T follicular helper cell (primary cell): ENCODE results near the gene LRBA.
"Not testable (repeated sequence)": the region's sequence is repeated elsewhere in the genome, so short reads cannot be mapped to it uniquely, and the experiment has no call there.

Source experiments
- DNase-seq: peaks from one replicate; pipeline ENCODE4 v3.0.0-alpha.2; 2020; ENCODE audit warnings: low read depth

The LRBA gene

DNA sequence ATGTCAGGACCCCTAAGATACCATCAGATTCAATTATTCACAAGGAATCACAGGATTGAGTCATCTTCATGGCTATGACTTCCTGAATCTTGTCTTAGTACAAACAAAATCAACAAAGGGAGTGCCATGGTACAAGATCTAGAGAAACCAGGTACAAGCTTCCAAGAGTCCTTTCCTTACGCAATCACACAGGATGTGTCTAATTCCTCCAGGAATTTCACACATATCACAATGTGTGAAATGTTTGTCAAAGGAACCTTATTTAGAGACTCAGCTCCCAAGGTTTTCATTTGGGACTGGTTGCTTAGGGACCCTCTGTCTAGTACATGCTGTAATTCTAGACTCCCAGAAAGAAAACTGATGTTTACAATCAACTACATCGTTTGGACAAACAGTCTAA lies 350.1 kb downstream of the LRBA start:
- DNase-seq = no peak

DNA sequence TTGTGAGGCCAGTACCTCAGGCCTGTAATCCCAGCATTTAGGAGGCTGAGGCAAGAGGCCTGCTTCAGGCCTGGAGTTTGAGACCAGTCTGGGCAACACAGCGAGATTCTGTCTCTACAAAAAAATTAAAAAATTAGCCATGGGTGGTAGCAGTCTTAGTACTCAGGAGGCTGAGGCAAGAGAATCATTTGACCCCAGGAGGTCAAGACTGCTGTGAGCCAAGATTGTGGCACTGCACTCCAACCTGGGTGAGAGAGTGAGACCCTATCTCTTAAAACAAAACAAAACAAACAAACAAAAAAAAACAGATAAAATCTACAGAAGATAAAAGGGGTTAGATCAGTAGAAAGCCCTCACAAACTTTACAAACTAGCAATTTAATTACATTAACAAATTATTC lies 352.4 kb downstream of the LRBA start:
- no peak for DNase-seq

DNA sequence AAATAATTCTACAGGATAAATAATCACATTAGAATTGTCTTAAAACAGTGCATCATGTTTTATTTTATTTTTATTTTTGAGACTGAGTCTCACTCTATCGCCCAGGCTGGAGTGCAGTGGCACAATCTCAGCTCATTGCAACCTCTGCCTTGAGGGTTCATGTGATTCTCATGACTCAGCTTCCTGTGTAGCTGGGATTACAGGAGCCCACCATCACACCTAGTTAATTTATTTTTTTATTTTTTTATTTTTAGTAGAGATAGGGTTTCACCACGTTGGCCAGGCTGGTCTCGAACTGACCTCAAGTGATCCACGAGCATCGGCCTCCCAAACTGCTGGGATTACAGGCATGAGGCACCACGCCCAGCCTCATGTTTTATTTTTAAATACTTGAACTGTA lies 353.5 kb downstream of the LRBA start:
- not testable (repeated sequence) for DNase-seq

DNA sequence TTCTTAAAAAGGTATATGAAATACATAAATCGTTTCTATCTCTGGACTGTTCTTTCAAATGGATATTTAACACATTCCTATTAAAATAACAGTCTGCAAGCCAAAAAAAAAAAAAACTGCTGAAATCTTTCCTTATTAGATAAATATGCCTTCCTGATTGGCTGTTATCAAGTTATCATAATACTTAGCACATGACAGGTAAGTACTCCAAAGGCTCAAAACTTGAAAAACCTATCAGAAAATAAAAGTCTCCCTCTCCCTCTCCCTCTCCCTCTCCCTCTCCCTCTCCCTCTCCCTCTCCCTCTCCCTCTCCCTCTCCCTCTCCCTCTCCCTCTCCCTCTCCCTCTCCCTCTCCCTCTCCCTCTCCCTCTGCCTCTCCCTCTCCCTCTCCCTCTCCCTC lies 356.8 kb downstream of the LRBA start:
- not testable (repeated sequence) for DNase-seq

DNA sequence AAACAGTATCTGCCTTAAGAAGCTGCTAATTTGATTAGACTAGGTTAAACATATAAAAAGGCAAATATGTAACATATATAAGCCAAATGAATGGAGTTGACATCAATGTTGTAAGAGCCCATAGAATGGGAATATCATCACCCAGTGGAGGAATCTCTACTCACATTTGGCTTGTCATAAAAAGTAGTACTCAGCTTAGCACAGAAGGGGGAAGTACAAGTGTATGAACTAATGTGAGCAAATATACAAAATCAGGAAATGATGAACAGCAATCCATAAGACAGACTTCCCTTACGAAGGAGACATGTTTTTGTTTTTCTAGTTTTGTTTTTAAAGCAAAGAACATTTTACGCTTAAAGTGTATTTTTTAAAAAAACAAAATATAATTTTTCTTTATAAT lies 358.2 kb downstream of the LRBA start:
- no peak for DNase-seq

DNA sequence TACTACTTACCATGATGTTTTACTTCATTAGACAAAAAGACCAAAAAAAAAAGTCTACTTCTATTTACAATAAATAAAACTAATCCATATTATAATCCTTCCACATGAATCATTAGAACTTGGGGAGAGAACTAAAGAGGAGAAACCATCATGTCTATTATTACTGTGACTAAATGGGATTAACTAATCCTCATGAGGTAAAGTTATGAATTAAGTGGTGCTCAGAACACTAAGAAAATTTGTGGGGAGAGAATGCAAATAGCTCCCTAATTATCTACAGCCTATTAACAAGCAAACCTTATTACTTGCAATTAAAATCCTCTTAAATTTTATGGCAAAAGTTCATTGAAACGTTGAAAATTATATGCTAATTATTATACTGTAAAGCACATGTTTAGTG lies 364.3 kb downstream of the LRBA start:
- no peak for DNase-seq

DNA sequence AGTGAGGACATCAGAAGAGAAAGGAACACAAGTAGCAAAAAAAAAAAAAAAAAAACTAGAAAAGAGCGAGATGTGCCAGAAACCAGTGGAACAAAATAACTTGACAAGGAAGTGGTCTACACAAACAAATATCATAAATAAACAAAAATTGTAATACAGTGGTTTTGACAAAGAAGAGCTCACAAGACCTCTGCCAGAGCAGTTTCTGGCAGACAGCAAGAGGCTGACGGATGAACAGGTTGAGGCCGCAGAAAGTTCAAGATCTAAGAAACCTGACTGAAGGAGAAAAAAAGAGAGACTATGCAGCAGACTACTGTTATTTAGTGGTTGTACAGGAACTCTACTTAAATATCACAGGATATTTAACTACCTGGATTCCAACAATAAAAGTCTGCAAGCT lies 367.0 kb downstream of the LRBA start:
- DNase-seq = no peak

DNA sequence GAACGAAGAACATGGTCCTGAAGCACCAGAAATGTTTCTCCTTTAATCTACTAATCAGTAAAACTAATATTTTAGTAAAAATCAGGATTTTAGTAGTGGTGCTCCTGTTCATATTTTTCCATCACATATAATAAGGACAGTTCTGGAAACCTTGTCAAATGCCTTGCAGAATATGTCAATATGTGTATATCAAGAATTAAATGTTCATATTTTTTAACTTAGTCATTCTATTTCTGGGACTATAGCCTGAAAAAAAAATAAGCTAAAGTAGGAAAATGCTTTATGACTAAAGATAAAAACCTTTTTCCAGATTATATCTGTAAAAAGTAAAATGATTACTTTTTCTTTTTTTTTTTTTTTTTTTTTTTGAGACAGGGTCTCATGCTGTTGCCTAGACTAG lies 368.1 kb downstream of the LRBA start:
- no peak for DNase-seq

DNA sequence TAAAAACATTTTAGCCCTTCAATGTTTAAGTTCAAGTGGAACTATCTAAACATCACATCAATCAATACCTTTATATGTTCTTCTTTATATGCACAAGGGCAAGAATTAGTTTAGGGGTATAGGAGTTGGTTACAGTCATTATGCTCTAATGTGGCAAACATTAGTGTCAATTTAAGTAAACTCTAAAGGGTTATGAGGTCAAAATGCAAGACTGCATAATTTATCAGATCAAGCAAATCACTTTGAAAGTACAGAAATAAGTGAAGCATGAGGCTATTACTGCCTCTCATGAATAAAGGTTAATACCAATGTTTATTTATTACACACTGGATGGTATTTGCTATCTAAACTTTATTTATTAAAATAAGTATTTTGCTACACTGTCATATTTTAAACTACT lies 373.5 kb downstream of the LRBA start:
- DNase-seq = no peak

DNA sequence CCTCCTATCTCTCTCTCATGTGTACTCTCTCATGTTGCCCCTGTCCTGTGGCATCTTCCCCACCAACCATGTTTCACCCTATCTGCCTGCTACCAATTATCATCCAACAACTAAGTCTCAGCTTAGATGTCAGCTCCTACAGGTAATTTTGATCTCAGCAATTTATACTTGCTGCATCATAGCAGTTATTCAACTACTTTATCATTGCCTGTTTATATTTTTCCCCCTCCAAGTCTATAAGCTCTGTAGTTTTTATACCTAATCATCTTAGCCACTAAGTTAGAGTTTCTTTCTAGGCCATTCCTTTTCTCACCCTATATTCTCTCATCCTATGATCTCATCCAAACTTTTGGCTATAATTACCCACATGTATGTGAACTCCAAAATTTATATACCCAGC lies 382.4 kb downstream of the LRBA start:
- no peak for DNase-seq

DNA sequence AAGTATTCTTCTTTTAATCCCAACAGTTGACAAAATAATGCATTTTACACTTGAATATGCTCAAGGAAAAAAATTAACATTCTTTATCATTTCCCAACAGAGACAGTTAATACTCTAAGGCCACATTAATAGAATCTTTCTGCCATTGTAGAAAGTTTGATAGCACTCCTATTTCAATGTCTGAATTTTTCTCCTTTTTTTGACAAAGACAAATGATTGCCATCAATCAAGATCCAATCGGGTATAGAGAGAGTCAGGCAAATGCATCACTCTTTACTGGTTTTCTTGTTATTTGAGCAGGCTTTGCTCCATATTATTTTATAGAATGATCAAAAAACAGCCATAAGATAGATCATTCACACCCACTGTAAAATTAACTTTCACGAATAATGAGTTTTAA lies 387.0 kb downstream of the LRBA start:
- DNase-seq = no peak

DNA sequence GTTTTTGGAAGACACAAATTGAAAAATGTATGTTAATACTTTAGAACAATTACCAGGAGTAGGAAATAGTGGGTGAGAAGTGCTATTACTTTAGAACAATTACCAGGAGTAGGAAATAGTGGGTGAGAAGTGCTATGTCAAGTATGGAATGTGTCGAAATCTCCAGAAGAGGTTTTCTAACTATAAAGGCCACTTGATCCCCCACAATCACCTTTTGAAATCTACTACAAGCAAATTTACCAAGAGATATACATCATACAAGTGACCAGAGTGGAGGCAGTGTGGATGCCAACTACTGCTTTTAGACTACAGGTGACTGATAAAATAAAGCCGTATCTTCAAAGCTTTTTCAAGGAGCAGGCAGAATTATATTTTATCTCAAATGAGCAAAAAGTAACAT lies 390.1 kb downstream of the LRBA start:
- no peak for DNase-seq

DNA sequence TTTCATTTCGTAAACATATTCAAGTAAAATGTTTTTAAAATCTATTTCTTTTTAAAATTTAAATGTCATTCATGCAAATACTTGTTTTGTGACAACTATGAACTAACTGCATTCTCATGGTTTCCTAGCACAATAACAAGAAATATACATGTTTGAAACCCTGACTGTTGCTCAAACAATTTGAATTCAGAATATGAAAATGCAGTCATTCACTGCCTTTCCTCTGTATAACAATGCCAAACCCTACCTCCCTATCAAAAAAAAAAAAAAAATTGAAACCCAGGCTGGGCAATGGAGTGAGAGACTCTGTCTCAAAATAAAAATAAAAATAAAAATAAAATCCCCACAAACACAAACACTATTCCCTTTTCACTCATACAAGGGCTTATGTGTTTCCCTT lies 391.0 kb downstream of the LRBA start:
- no peak for DNase-seq

DNA sequence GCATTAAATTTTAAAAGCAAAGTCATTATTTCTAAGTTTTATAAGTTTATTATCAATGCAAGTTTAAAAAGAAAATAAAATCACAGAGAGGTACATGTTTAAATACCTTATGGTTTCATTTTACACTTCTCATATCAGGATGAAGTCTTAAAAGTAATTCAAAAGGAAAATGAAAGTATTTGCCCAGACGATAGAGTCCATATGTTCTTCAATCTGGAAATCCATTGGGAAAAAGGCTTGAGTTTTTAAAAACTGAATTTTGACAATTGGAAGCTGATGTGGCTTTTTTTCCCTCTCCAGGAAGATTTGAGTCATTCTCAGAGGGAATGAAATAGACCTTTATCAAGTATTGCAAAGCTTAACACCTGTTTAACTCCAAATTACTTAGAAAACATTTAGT lies 396.0 kb downstream of the LRBA start:
- no peak for DNase-seq

DNA sequence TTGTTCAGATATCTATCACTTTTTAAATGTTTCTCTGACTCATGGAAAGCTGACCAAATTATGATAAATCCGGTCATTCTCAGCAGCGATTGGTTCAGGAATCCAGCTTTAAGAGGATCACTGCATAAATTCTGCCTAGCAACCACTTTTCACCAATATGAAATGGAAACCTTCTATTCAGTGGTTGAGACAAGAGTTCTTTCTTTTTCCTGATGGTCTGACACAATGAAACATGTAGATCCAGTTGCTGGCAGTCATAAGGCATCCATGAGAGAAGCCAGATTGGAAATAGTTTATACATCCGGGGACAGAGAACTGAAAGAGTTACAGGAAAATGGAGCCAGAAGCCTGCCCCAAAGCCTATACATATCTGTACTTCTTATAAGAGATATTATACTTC lies 406.0 kb downstream of the LRBA start:
- DNase-seq = no peak

DNA sequence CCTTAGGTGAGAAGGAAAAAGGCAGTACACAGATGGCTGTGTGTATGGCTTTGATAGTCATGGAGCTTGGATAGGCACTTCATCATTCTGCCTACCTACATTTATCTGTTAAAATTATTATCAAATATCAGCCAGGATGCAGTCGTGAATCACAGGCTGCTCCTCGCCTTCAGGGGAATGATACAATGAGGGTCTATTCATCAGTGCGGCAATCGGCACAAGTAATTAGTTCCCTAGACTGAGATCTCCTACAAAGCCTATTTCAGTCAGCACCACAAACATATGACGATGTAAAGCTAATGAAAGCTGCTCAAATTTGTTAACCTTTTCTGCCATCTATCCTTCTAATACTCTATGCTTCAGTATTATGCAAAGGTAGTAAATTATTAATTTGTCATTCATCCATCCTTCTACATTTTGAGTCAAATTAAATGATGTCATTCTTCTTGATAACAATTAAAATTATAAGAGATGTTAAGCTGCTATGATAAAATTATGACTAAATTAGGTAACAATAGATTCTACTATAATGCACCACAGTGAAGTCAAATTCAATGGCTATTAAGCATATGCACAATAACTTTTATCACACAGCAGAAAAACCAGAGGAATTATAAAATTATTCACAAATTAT lies 414.2 kb downstream of the LRBA start:
- DNase-seq = no peak

DNA sequence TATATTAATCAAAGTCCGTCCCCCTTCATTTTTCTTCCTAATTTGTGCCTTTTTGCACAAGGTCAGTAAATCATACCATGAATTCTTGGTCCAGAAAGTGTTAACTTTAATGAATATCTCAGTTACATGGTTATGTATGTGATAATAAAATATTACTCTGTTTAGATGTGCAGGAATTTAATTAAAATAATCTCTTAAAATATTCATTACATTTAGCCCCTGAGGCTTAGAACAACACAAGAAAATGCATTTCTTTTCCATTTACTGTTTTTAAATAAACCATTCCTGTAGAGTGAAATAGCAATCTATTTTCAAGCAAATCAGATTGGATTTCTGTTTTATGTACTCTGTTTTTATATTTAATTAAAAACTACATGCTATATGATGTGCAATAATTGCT lies 415.5 kb downstream of the LRBA start:
- DNase-seq = no peak

DNA sequence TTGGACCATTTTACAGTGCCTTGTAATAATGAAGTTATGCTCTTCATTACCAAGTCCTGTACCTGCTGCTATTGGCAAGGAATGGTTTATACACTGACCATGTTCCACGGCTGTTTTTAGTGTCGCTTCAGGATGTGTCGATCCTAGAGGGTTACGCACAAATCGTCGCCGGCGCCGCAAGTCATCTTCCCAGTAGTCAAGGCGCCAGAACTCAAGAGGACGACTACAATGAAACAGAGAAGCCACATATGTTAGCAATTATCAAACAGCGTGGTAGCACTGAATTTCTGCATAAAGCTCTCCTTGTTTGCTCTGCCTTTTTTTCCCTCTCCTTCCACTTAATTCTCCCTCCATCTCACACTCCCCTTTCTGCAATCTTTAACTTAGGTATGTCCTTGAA lies 416.2 kb downstream of the LRBA start:
- DNase-seq = no peak

DNA sequence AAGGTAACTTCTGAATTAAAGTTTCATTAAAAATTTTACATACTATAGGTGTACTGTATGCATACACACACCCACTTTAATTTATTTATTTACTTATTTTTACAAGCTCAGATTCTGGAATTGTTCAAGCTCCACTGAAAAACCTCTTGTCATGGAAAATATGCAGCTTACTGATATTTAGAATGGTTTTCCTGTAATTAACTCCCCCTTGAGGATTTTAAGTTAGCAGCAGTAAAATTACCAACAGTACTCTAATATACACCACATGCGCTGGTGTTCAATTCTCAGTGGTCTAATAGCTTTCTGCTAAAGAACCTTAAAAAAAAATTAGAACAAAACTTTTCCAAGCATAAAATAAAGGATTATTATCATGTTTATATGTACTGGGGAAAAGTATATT lies 421.1 kb downstream of the LRBA start:
- no peak for DNase-seq

DNA sequence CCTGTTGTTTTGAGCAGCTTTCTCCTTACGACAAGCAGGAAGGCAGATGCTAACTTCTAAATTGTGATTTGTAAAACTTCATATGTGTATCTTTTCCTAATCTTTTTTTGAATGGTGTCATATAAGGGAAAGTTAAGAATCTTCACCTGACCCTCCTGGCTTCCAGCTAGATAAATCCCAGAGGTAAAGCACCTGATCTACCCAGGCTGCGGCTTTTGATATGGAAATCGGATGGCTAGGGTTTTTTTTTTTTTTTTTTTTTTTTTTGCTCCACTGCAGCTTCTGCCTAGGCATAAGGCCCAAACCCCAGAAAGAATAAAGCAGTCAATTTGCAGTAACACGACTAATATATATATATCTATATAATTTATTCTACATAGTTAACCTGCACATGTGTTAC lies 423.2 kb downstream of the LRBA start:
- DNase-seq = no peak

DNA sequence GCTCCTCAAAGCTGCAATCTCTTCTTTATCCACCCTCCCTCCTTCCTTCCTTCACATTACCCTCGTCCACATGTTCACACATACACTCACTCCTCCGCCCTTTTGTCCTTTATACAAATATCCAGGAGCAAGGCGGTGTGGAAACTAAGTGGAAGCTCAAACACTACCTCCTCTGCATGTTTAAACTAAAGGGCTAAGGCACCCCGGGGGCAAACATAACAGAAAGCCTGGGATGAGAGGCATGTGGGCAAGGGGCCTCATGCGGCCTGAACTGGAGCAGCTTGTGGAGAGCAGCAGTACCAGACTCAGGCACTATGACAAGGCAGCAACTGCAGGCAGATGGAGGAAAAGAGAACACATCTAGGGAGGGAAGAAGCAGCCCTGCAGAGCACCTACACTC lies 423.7 kb downstream of the LRBA start:
- no peak for DNase-seq

DNA sequence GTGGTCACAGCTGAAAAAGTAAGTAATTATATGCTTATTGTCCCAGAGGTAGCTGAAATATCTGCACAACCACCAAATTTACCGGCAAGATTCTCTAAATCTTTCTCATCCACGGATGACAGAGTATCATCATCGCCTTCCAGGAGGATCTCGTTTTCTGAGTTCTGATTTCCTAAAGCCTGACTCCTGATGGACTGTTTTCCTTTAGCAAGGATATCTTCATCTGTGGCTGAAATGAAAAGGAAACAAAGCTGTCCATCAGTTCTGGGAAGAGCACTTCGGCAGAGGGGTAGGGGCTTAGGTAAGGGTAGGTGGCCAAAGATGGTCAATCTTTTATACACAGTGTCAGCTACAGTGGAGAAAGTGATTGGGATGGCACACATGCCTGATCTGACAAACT lies 424.5 kb downstream of the LRBA start:
- DNase-seq = no peak

DNA sequence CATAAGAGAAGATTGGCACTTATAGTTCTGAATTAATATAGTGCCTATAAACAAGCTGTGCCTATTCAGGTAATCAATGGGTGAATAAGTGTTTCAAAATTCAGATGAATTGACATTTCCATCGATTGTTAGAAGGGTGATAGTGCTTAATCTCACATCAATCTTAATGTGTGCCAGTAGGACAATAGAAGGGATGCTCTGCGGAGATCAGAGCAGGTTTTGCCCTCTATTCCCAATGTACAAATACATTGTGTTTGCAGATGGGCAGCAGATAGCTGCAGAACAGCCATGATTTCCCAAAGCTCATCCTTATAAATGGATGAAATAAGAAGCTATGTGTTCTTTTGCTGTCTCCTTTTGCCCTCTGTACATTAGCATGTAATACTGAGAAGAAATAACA lies 425.9 kb downstream of the LRBA start:
- no peak for DNase-seq

DNA sequence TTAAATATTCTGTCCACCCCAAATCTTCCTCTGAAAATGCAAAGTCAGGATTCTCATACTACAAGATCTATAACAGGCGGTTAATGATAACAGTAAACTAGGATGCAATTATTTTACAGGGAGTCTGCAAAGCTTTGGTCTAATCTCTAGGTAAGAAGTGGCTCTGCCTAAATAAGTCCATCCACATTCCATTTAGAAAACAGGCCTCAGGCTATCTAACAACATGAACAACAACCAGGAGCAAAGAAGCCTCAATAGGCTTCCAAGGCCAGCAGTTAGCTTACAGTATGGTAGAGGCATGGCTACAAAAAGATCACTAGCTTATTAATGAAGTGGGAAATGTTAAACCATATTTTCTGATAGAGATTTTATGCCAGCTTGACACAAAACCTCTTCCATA lies 426.8 kb downstream of the LRBA start:
- DNase-seq = no peak
